ENCODE measurements around the gene ATP7B. TPM values are rescaled to one million over a fixed set of nuclear protein-coding genes. Genes with fewer than 3 reads are reported as not detected.

The ATP7B gene
- total and polyA plus RNA-seq, 2 donors (not counting 1 experiment from before 2014, with no cell fraction given): 1.7 to 3.3 TPM

DNA sequence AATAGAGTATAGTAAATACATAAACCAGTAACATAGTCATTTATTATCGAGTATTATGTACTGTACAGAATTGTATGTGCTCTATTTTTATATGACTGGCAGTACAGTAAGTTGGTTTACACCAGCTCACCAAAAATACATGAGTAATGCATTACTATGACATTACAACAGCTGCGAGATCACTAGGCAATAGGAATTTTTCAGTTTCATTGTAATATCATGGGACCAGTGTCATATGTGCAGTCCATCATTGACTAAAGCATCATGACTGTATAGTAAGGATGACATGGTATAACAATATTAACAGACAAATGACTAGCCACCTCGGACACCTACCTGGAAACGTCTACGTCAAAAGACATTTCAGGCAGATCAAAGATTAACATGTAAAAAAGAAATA is 33.6 kb downstream of the ATP7B start:
- no peak overlapping the region for H3K27ac ChIP-seq (ENCODE audit: insufficient read depth, low read length)
- H3K9me3 ChIP-seq (ENCODE audit: control insufficient read depth, insufficient read depth, low read depth, low read length): no peaks in the 10 kb centered on the region
- no peak overlapping the region for H2AFZ ChIP-seq (ENCODE audit: low read length)
- H3K36me3 ChIP-seq (ENCODE audit: control insufficient read depth, insufficient read depth, low read length): no peaks in the 10 kb centered on the region
- no peaks in the 10 kb centered on the region for H3K27me3 ChIP-seq (ENCODE audit: control insufficient read depth, insufficient read depth, low read length)
- TF ChIP-seq EZH2 (IDR thresholded peaks at IDR 0.05; ENCODE audit: low read length, missing control alignments): no peak
- TF ChIP-seq, protein P1, sequence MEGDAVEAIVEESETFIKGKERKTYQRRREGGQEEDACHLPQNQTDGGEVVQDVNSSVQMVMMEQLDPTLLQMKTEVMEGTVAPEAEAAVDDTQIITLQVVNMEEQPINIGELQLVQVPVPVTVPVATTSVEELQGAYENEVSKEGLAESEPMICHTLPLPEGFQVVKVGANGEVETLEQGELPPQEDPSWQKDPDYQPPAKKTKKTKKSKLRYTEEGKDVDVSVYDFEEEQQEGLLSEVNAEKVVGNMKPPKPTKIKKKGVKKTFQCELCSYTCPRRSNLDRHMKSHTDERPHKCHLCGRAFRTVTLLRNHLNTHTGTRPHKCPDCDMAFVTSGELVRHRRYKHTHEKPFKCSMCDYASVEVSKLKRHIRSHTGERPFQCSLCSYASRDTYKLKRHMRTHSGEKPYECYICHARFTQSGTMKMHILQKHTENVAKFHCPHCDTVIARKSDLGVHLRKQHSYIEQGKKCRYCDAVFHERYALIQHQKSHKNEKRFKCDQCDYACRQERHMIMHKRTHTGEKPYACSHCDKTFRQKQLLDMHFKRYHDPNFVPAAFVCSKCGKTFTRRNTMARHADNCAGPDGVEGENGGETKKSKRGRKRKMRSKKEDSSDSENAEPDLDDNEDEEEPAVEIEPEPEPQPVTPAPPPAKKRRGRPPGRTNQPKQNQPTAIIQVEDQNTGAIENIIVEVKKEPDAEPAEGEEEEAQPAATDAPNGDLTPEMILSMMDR (conservative IDR thresholded peaks at IDR 0.05 in 1 of 2, IDR thresholded peaks at IDR 0.05 in 1 of 2; ENCODE audit: low read depth in 1 of 2, low read length in 2 of 2): no peak
- H3K4me3 ChIP-seq (replicated peaks in 1 of 4; ENCODE audit: control extremely low read depth in 1 of 4, insufficient read depth in 1 of 4, low read depth in 3 of 4, low read length in 4 of 4): no peak overlapping the region
- no peak overlapping the region for H3K9ac ChIP-seq (ENCODE audit: insufficient read depth, low read length)
- H4K20me1 ChIP-seq (ENCODE audit: control insufficient read depth, extremely low read depth, insufficient read depth, low read length): no peaks in the 10 kb centered on the region
- H3K4me2 ChIP-seq (ENCODE audit: extremely low read depth, insufficient read depth, low read length): no peak overlapping the region
- no peaks in the 10 kb centered on the region for H3K4me1 ChIP-seq (ENCODE audit: control insufficient read depth, extremely low read depth, insufficient read depth, low read length)
- no peaks in the 10 kb centered on the region for H3K79me2 ChIP-seq (ENCODE audit: control insufficient read depth, insufficient read depth, low read length)
- DNase-seq (ENCODE audit: low read depth in 2 of 2): no peak

DNA sequence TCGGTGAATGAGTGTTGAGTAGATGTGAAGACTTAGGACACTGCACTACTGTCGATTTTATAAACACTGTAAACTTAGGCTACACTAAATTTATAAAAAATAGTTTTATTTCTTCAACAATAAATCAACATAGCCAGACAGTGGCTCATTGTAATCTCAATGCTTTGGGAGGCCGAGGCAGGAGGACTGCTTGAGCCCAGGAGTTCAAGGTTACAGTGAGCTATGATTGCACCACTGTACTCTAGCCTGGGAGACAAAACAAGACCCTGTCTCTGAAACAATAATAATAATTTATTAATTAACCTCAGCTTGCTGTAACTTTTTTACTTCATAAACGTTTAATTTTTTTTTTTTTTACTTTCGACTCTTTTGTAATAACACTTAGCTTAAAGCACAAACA is 34.4 kb downstream of the ATP7B start:
- H3K4me1 ChIP-seq (ENCODE audit: control insufficient read depth, extremely low read depth, insufficient read depth, low read length): no peaks in the 10 kb centered on the region
- H3K9ac ChIP-seq (ENCODE audit: insufficient read depth, low read length): no peak overlapping the region
- no peaks in the 10 kb centered on the region for H3K36me3 ChIP-seq (ENCODE audit: control insufficient read depth, insufficient read depth, low read length)
- no peak for TF ChIP-seq EZH2 (IDR thresholded peaks at IDR 0.05; ENCODE audit: low read length, missing control alignments)
- TF ChIP-seq, protein P1 (conservative IDR thresholded peaks at IDR 0.05 in 1 of 2, IDR thresholded peaks at IDR 0.05 in 1 of 2; ENCODE audit: low read depth in 1 of 2, low read length in 2 of 2): no peak
- H3K9me3 ChIP-seq (ENCODE audit: control insufficient read depth, insufficient read depth, low read depth, low read length): no peaks in the 10 kb centered on the region
- H3K4me2 ChIP-seq (ENCODE audit: extremely low read depth, insufficient read depth, low read length): no peak overlapping the region
- no peaks in the 10 kb centered on the region for H3K79me2 ChIP-seq (ENCODE audit: control insufficient read depth, insufficient read depth, low read length)
- H3K4me3 ChIP-seq (replicated peaks in 1 of 4; ENCODE audit: control extremely low read depth in 1 of 4, insufficient read depth in 1 of 4, low read depth in 3 of 4, low read length in 4 of 4): no peak overlapping the region
- no peak overlapping the region for H3K27ac ChIP-seq (ENCODE audit: insufficient read depth, low read length)
- H2AFZ ChIP-seq (ENCODE audit: low read length): no peak overlapping the region
- no peaks in the 10 kb centered on the region for H4K20me1 ChIP-seq (ENCODE audit: control insufficient read depth, extremely low read depth, insufficient read depth, low read length)
- DNase-seq (ENCODE audit: low read depth in 2 of 2): no peak
- no peaks in the 10 kb centered on the region for H3K27me3 ChIP-seq (ENCODE audit: control insufficient read depth, insufficient read depth, low read length)

DNA sequence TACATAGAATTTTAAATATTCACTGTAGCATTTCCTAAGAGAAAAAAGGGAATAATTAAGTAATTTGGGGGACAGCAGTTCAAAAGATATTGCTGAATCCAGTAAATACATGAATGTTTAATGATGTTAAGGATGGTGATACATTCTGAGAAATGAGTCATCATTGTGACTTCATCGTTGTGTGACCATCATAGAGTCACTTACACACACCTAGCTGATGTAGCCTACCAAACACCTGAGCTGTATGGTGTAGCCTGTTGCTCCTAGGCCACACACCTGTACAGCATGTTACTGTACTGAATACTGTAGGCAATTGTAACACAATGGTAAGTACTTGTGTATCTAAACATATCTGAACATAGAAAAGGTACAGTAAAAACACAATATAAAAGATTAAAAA is 34.8 kb downstream of the ATP7B start:
- H3K36me3 ChIP-seq (ENCODE audit: control insufficient read depth, insufficient read depth, low read length): no peaks in the 10 kb centered on the region
- H3K9ac ChIP-seq (ENCODE audit: insufficient read depth, low read length): no peak overlapping the region
- H3K4me3 ChIP-seq (replicated peaks in 1 of 4; ENCODE audit: control extremely low read depth in 1 of 4, insufficient read depth in 1 of 4, low read depth in 3 of 4, low read length in 4 of 4): no peak overlapping the region
- no peak overlapping the region for H2AFZ ChIP-seq (ENCODE audit: low read length)
- H3K4me1 ChIP-seq (ENCODE audit: control insufficient read depth, extremely low read depth, insufficient read depth, low read length): no peaks in the 10 kb centered on the region
- no peaks in the 10 kb centered on the region for H3K9me3 ChIP-seq (ENCODE audit: control insufficient read depth, insufficient read depth, low read depth, low read length)
- H3K27me3 ChIP-seq (ENCODE audit: control insufficient read depth, insufficient read depth, low read length): no peaks in the 10 kb centered on the region
- H3K4me2 ChIP-seq (ENCODE audit: extremely low read depth, insufficient read depth, low read length): no peak overlapping the region
- no peaks in the 10 kb centered on the region for H4K20me1 ChIP-seq (ENCODE audit: control insufficient read depth, extremely low read depth, insufficient read depth, low read length)
- TF ChIP-seq EZH2 (IDR thresholded peaks at IDR 0.05; ENCODE audit: low read length, missing control alignments): no peak
- TF ChIP-seq, protein P1 (conservative IDR thresholded peaks at IDR 0.05 in 1 of 2, IDR thresholded peaks at IDR 0.05 in 1 of 2; ENCODE audit: low read depth in 1 of 2, low read length in 2 of 2): no peak
- DNase-seq (ENCODE audit: low read depth in 2 of 2): no peak
- H3K27ac ChIP-seq (ENCODE audit: insufficient read depth, low read length): no peak overlapping the region
- H3K79me2 ChIP-seq (ENCODE audit: control insufficient read depth, insufficient read depth, low read length): no peaks in the 10 kb centered on the region
